Tracheal epithelial cell (primary cell): ENCODE data around the gene CRYZL1. TPM values are rescaled to one million over a fixed set of nuclear protein-coding genes. Genes with fewer than 3 reads are reported as not detected.

ENCODE experiments used
- total RNA-seq: library from RNA; depleted of rRNA; stranded (reverse); fragments of >200 nt; gene quantifications from 2 replicates; pipeline ENCODE4 v1.2.1, GENCODE V29; 2014

Gene CRYZL1
- 10.8 and 15.1 TPM in 2 replicates for total RNA-seq

DNA sequence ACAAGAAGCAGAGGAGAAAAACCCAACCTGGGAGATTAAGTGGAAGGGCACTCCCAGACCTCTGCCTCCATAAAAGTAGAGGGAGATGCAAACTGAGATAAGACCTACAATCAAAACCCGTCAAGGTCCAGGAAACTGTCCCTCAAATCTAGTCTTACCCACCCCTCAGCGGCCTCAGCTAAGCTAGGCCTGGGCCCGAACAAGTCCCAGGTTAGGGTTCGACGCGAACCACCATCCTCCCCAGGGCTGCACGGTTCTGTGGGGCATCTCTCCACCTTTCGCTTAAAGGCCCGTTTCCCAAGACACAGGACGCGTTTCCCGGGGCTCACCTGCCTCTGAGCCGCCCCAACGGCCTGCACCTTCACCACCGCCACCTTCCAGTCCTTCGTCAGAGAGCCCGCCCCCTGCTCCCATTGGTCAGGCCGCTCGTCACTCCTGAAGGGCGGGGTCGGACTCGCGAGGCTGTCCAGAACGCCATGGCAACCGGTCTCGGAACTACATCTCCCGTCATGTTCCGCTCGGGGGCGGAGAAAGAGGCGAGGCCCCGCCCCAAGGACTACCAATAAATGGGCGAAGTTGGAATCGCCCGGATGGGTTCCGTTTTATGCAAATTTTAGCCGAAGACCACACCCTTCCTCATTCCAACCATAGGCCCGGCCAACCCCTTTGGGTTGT is at the start of gene CRYZL1:
TSS of gene CRYZL1 (minus strand) at position 390 of the 675 bp plus-strand sequence. CDS start 10,190 bp downstream, outside the sequence.

DNA sequence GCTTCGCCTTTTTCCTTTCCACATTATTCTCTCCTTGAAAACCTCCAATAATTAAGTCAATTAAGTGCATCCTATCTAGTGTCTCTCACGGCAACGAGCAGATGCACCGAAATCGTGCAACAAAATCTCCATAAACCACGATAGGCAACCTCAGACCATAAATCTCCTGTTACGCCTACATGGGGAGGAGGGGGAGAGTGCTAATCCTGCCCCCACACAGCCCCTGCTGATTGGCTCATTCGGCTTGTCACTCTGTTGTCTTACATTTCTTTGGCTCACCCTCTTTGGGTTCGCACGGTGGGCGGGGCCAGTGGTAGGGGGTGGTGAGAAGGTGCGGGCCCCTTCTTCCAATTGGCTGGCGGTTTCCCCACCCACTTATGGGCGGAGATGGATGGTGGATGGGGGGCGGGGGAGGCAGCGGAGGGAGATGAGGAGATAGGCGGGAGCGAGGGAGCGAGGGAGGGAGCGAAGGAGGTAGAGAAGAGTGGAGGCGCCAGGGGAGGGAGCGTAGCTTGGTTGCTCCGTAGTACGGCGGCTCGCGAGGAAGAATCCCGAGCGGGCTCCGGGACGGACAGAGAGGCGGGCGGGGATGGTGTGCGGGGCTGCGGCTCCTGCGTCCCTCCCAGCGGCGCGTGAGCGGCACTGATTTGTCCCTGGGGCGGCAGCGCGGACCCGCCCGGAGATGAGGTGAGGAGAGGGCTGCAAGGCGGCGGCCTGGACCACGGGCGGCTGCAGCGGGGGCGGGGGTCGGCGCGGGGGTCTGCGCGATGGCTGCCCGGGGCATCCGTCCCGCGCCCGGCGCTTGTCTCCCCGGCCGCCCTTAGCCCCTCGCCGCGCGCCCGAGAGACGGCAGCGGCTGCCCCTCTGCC is 720 bp upstream of the CRYZL1 start, which contains the start of gene ITSN1:
TSS of gene ITSN1 (plus strand) at position 475 of the 869 bp plus-strand sequence. CDS start 76,328 bp downstream, outside the sequence.

DNA sequence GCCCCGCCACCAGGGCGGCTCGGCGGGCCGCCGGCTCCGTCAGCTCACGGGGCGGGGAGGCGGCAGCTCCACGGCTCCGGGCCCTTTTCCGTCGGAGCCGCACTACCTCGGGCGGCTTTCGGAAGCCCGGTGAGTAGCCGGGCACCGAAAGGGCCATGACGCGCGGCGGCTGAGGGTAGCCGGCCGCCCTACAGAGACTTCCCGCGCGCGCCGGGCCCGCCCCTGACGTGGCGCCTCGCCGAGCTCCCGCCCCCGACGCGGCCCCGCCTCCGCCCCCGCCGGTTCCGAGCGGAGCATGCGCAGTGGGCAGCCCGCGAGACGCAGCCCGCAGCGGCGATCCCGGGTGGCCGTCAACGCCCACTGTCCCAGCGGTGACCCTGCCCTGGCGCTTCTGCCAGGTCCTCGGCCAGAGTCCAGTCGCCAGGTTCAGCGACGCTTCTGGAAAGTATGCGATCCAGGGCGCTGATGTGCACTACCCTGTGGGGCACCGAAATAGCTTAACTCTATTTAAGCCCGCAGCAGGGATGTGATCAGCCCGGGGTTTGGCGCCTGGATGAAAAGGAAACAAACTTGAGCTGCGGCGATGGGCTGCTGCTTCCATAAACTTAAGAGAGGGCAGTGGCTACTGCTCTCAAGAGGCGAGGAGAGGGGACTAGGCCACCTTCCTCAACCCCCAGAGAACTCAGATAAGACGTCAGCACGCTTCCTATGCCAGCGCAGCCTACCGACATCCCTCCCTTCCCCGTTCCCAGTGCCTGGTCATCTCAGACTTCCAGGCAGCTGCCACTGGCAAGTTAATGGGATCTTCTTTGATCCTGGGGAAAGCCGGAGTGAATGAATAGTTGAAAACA is 52.8 kb downstream of the CRYZL1 start, which contains the start of gene DONSON:
TSS of gene DONSON (minus strand) at position 200 of the 851 bp plus-strand sequence. CDS start at position 157, 43 bp downstream.

DNA sequence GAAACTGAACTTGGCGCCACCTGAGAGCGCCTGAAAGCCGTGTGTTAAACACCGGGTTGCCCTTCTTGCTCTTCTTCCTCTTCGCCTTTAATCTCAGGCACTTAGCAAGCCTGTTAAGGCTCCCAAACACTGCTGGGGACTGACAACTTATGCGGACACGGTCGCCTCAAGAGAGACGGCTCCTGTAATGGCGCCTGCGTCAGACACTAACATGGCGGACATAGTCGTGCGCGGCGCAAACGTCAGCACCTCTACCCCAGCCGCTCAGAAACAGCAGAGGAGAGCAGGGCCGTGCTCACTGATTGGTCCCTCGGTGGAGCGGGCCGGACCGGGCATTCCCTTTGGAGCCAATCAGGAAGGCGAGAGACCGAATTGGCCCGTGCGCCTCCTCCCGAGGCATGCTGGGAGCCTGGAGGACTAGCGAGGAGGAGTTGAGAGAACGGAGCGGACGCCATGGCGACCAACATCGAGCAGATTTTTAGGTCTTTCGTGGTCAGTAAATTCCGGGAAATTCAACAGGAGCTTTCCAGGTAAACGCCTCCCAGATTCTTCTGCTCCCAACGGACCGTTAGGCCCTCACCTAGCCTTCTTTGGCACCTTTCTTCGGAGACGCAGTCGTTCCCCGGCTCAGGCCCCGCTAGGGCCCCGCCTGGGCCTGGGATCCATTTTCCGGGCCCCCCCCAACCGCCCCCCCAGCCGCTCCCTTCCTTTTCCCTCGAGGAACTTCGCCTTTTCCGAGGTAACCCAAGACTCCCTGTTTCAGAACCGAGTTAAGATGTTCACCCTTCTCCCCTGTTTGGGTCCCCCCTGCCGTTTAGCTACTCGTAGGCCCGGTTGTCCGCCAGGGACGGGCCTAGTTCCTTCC is 98.7 kb downstream of the CRYZL1 start, which contains the start of gene SON:
TSS of gene SON (plus strand) at position 399 of the 865 bp plus-strand sequence. CDS start at position 454, 55 bp downstream.

DNA sequence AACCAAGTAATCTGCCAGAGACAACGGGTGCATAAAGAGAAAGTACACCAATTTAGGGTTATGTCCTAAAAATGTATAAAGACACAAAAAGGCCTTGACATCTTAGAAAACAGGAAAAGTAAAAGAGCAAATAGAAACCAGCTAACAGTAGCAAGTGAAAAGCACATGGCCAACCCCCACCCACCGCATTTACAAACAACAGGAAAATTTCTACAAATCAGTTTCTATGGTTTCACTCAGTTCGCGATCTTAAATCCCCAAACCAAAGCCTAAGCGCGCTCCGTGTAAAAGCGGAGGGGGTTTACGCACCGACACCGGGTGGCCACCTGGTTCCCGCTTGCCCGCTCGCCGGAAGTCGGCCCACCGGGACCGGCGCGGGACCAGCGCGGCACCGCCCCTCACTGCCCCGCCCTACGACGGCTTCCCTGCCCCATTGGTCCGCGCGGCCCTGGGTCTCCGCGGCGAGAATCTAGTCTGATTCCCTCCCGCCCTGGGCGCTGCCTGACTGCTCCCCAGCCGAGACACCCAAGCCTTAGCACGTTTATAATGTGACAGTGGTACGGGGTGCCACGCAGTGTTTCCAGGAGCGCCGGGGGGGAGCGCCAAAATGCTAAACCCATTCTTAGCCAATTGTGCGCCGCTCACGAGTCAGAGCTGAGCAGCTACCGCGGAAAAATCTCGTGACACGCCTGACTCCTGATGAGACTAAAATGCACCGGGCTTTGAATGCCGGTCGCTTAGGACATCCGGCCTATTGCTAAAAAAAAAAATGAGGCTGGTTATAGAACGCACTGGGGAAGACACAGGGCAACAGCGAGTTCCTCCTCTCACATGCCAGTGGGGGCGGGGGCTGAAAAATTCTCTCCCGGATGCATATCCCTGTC is 99.5 kb downstream of the CRYZL1 start, which contains the start of gene GART:
TSS of gene GART (minus strand) at position 362 of the 884 bp plus-strand sequence. CDS start 2,802 bp downstream, outside the sequence.

Other genes starting within 250 kb of the CRYZL1 start
- gene IFNGR2, start 238.3 kb downstream of the CRYZL1 start, total RNA-seq, result 72.7 and 117 TPM in 2 replicates
- 16.1 and 20.7 TPM in 2 replicates for gene TMEM50B, start 161.8 kb downstream of the CRYZL1 start, total RNA-seq
- gene DNAJC28, start 150.0 kb downstream of the CRYZL1 start, total RNA-seq, result 0.85 and 1.4 TPM in 2 replicates
- 91.6 and 108 TPM in 2 replicates for gene GART, start 99.6 kb downstream of the CRYZL1 start, total RNA-seq
- 120 and 141 TPM in 2 replicates for gene SON, start 98.7 kb downstream of the CRYZL1 start, total RNA-seq
- 4.0 and 10.8 TPM in 2 replicates for gene DONSON, start 53.1 kb downstream of the CRYZL1 start, total RNA-seq
- gene ITSN1, start 760 bp upstream of the CRYZL1 start, total RNA-seq, result 12.5 and 15.8 TPM in 2 replicates